ENCODE data around the gene E2F2. TPM values are rescaled to one million over a fixed set of nuclear protein-coding genes. Genes with fewer than 3 reads are reported as not detected.

The E2F2 gene
- total RNA-seq, 1 experiment from 2014 or later, result 5.1 TPM

GRCh38 chr1:23567629-23567995 is 36.6 kb upstream of the E2F2 start:
- Histone ChIP-seq H2BK12ac (ENCODE audit: insufficient read length, low read depth, low read length) (no peak overlapping the region), H3K14ac (ENCODE audit: insufficient read depth, low read length) (peak overlapping the region; percentile 76), H3K23ac (ENCODE audit: insufficient read length, low read depth, low read length) (no peak overlapping the region), H3K56ac (ENCODE audit: insufficient read length, low read depth, low read length) (no peak overlapping the region), H3K79me1 (ENCODE audit: insufficient read depth, low read depth, low read length, poor library complexity, severe bottlenecking) (no peaks in the 10 kb centered on the region), H2BK120ac (ENCODE audit: low read depth, low read length, poor library complexity, severe bottlenecking) (no peak overlapping the region), H3K4me2 (ENCODE audit: insufficient read depth, insufficient read length, low read length) (peak overlapping the region; percentile 67), H3K4ac (ENCODE audit: low read depth, low read length) (no peak overlapping the region), H3T11ph (ENCODE audit: low read length) (no peak overlapping the region), H3K18ac (ENCODE audit: insufficient read length, low read depth, low read length) (peak overlapping the region; percentile 87), H4K8ac (replicated peaks; ENCODE audit: insufficient read length, low read depth, low read length) (no peak overlapping the region), H2AK5ac (ENCODE audit: insufficient read length, low read length) (no peak overlapping the region), H3K4me1 (ENCODE audit: insufficient read depth, low read length) (peaks cover 5% of the 10 kb centered on the region; the same call in 1 of the 2 replicates), H2AFZ (ENCODE audit: low read length) (no peak overlapping the region), H3K27me3 (ENCODE audit: insufficient read depth, low read length) (no peaks in the 10 kb centered on the region), H2BK20ac (ENCODE audit: low read depth, low read length, poor library complexity, severe bottlenecking) (no peak overlapping the region), H3K9ac (ENCODE audit: extremely low read depth, insufficient read length, low read length) (no peak overlapping the region), H3K9me3 (ENCODE audit: control insufficient read depth, low read depth, low read length) (no peaks in the 10 kb centered on the region), H2BK15ac (ENCODE audit: low read depth, low read length) (no peak overlapping the region), H4K20me1 (ENCODE audit: control insufficient read depth, insufficient read depth, insufficient read length) (no peaks in the 10 kb centered on the region), H3K79me2 (ENCODE audit: insufficient read depth, low read length) (no peaks in the 10 kb centered on the region), H3K27ac (ENCODE audit: insufficient read length, low read depth, low read length) (no peak overlapping the region), H4K91ac (ENCODE audit: insufficient read length, low read depth, low read length) (no peak overlapping the region), H3K23me2 (ENCODE audit: insufficient read length, low read depth, low read length, poor library complexity, severe bottlenecking) (peaks cover 8% of the 10 kb centered on the region), H4K5ac (ENCODE audit: insufficient read length, low read depth, low read length) (no peak overlapping the region), H2BK5ac (ENCODE audit: insufficient read length, low read length) (no peak overlapping the region)
- Mint-ChIP-seq H3K27ac (peak overlapping the region in 1 of 3 experiments; percentile 33; a peak in 1 of 7 replicates), H3K4me3 (peak overlapping the region; percentile 64 to 78), H3K27me3 (ENCODE audit: low read depth) (peaks cover 21% of the 10 kb centered on the region), H3K9me3 (peaks cover 0 to 2% of the 10 kb centered on the region in 2 experiments; a peak in 2 of 5 replicates), H3K36me3 (ENCODE audit: insufficient read depth in 1 of 3, low read depth in 3 of 3) (peaks cover 0 to 3% (median 0%) of the 10 kb centered on the region in 3 experiments; a peak in 1 of 7 replicates), H3K4me1 (peaks cover 53 to 59% of the 10 kb centered on the region in 2 experiments)
- WGBS (ENCODE audit: extremely low coverage, insufficient read length, low lambda C conversion rate), result no CpG with 5 or more reads among the region's 15 CpGs
- TF ChIP-seq CTCF (conservative IDR thresholded peaks at IDR 0.05), result no peak
- DNase-seq, result peak; percentile 43
